Duodenal mucosa (tissue), 2 donors: ENCODE measurements around the gene PIK3AP1.

ENCODE experiments used
- H3K27ac ChIP-seq: one replicate; pipeline ENCODE4 v1.7.0; 2013; ENCODE audit warnings: low read depth, low read length
- H3K27me3 ChIP-seq, 2 donors: one replicate each; pipeline ENCODE4 v1.7.0; 2013; ENCODE audit warnings: low read length in 2 of 2, control low read depth in 1 of 2; ENCODE audit not compliant: insufficient read depth in 2 of 2, control insufficient read depth in 1 of 2
- H3K36me3 ChIP-seq, 2 donors: one replicate each; pipeline ENCODE4 v1.7.0; 2013; ENCODE audit warnings: low read length in 2 of 2, control low read depth in 1 of 2; ENCODE audit not compliant: insufficient read depth in 2 of 2, control insufficient read depth in 1 of 2
- H3K4me1 ChIP-seq, 2 donors: one replicate each; pipeline ENCODE4 v1.7.0; 2013; ENCODE audit warnings: low read length in 2 of 2, control low read depth in 1 of 2; ENCODE audit not compliant: insufficient read depth in 2 of 2, control insufficient read depth in 1 of 2
- H3K4me3 ChIP-seq, 2 donors: one replicate each; pipeline ENCODE4 v1.7.0; 2013; ENCODE audit warnings: low read length in 2 of 2, low read depth in 1 of 2
- H3K9ac ChIP-seq, 2 donors: one replicate each; pipeline ENCODE4 v1.7.0; 2013; ENCODE audit warnings: low read length in 2 of 2, low read depth in 1 of 2
- H3K9me3 ChIP-seq, 2 donors: one replicate each; pipeline ENCODE4 v1.7.0; 2013; ENCODE audit warnings: low read length in 2 of 2, control low read depth in 1 of 2; ENCODE audit not compliant: control insufficient read depth in 1 of 2

PIK3AP1 gene

GRCh38 chr10:96664563-96664962 is 55.8 kb downstream of the PIK3AP1 start:
- peaks cover 13 to 16% of the 10 kb centered on the region in 2 donors for H3K4me1 ChIP-seq
- H3K36me3 ChIP-seq: no peaks in the 10 kb centered on the region
- no peaks in the 10 kb centered on the region for H3K27me3 ChIP-seq
- H3K9me3 ChIP-seq: no peaks in the 10 kb centered on the region
- no peak overlapping the region for H3K27ac ChIP-seq
- H3K9ac ChIP-seq: no peak overlapping the region
- H3K4me3 ChIP-seq: no peak overlapping the region

DNA sequence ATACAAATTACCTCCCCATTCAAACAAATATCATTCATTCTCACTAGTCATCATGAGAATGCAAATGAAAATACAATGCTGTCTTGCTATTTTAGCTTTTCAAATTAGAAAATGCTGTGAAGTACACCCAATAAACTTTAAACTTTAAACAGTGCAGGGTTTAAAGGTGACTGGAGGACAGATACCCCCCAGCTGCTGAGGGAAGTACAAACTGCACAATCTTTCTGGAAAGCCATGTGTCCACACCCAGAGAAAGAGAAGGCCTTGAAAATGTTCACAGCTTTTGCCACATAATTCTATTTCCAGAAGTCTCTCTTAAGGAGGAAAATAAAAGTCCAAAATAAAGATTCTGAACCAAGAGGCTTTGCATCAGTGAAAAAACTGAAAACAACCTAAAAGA is 56.5 kb downstream of the PIK3AP1 start:
- Histone ChIP-seq H3K4me3 (no peak overlapping the region), H3K27ac (no peak overlapping the region), H3K36me3 (no peaks in the 10 kb centered on the region), H3K9ac (no peak overlapping the region), H3K4me1 (peaks cover 13 to 16% of the 10 kb centered on the region in 2 donors), H3K27me3 (no peaks in the 10 kb centered on the region), H3K9me3 (no peaks in the 10 kb centered on the region)

DNA sequence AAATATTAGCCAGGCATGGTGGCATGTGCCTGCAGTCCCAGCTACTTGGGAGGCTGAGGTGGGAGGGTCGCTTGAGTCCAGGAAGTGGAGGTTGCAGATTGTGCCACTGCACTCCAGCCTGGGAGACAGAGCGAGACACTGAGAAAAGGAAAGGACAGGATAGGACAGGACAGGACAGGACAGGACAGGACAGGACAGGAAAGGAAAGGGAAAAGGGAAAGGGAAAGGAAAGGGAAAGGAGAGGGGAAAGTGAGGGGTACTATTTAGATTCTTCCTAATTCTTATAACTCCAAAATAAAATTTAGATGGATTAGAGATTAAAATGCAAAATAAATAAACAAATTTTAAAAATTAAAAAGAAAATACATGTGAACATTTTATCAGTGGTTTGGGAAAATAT is 58.7 kb downstream of the PIK3AP1 start:
- Histone ChIP-seq H3K27ac (no peak overlapping the region), H3K36me3 (no peaks in the 10 kb centered on the region), H3K4me1 (peaks cover 13 to 16% of the 10 kb centered on the region in 2 donors), H3K9me3 (no peaks in the 10 kb centered on the region), H3K4me3 (no peak overlapping the region), H3K9ac (no peak overlapping the region), H3K27me3 (no peaks in the 10 kb centered on the region)

- Histone ChIP-seq H3K36me3 (no peaks in the 10 kb centered on the region), H3K9me3 (no peaks in the 10 kb centered on the region), H3K9ac (no peak overlapping the region), H3K4me3 (no peak overlapping the region), H3K27me3 (no peaks in the 10 kb centered on the region), H3K27ac (no peak overlapping the region), H3K4me1 (peaks cover 13 to 14% of the 10 kb centered on the region in 2 donors)
Observed at GRCh38 chr10:96660297-96660696, 60.0 kb downstream of the PIK3AP1 start.

DNA sequence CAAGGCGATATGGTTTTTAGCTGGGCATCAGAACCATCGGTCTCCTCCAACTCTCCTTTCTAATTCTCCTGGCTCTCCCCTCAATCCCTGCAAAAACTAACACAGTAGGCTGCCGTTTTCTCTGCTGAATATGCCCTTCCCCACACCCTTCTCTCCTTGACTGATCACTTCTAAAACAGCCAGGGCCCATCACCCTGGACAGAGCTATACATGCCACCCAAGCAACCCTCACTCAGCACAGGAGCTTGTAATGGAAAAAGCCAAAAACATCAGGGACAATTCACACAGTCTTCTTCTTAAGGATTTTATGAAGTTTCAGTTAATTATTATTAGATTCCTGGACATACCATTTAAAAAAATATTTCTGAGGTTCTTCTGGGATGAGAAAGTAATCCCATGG is 61.5 kb downstream of the PIK3AP1 start:
- H3K27me3 ChIP-seq: no peaks in the 10 kb centered on the region
- H3K27ac ChIP-seq: no peak overlapping the region
- no peaks in the 10 kb centered on the region for H3K9me3 ChIP-seq
- no peak overlapping the region for H3K4me3 ChIP-seq
- H3K36me3 ChIP-seq: no peaks in the 10 kb centered on the region
- no peak overlapping the region for H3K9ac ChIP-seq
- H3K4me1 ChIP-seq: peaks cover under 1% of the 10 kb centered on the region in 2 donors

- Histone ChIP-seq H3K4me1 (no peaks in the 10 kb centered on the region), H3K27ac (no peak overlapping the region), H3K9ac (no peak overlapping the region), H3K36me3 (no peaks in the 10 kb centered on the region), H3K9me3 (no peaks in the 10 kb centered on the region), H3K27me3 (no peaks in the 10 kb centered on the region), H3K4me3 (no peak overlapping the region)
Observed at GRCh38 chr10:96657385-96657784, 62.9 kb downstream of the PIK3AP1 start.

GRCh38 chr10:96656839-96657238 is 63.5 kb downstream of the PIK3AP1 start:
- no peak overlapping the region for H3K27ac ChIP-seq
- H3K4me1 ChIP-seq: peaks cover 0 to 1% of the 10 kb centered on the region in 2 donors
- H3K9me3 ChIP-seq: no peaks in the 10 kb centered on the region
- no peak overlapping the region for H3K4me3 ChIP-seq
- H3K27me3 ChIP-seq: no peaks in the 10 kb centered on the region
- H3K36me3 ChIP-seq: no peaks in the 10 kb centered on the region
- H3K9ac ChIP-seq: no peak overlapping the region

DNA sequence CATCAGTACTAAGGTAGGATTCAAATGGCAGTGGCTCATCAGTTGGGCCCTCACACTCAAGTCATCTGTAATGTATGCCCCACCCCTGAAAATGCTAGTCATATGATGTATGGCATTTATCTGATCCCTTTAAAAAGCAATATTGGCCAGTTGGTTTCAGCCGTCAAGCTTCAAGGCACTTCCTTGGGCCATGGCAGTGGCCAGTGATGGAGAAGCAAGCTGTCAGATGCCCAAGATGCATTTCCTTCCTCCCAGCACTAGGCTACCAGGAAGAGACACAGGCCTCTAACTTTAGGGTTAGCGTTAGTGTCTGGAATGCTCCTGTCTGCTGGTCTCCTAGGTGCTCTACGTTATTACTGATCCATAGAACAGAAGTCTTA is 64.1 kb downstream of the PIK3AP1 start:
- no peaks in the 10 kb centered on the region for H3K36me3 ChIP-seq
- no peaks in the 10 kb centered on the region for H3K9me3 ChIP-seq
- H3K27ac ChIP-seq: no peak overlapping the region
- H3K27me3 ChIP-seq: no peaks in the 10 kb centered on the region
- no peak overlapping the region for H3K4me3 ChIP-seq
- H3K4me1 ChIP-seq: peaks cover 0 to 6% of the 10 kb centered on the region in 2 donors
- no peak overlapping the region for H3K9ac ChIP-seq

DNA sequence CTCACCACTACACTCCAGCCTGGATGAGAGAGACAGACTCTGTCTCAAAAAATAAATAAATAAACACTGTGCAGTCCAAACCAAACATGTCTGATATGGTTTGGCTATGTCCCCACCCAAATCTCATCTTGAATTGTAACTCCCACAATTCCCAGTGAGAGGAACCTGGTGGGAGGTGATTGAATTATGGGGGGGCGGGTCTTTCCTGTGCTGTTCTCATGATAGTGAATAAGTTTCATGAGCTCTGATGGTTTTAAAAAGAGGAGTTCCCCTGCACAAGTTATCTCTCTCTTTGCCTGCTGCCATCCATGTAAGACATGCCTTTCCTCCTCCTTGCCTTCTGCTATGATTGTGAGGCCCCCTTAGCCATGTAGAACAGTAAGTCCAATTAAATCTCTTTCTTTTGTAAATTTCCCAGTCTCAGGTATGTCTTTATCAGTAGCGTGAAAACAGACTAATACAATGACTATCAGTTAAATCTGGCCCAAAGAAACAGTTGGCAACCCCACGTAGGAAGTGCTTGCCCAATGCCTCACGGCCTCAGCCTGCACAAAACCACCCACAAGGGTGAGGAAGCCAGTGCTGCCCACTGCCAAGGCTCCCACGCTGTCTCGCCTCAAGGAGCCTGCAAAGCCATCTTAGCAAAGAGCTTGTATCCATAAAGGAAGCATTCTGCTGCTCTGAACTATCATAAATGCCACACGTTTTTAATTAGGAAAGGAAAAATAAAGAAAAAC is 64.7 kb downstream of the PIK3AP1 start:
- Histone ChIP-seq H3K27me3 (no peaks in the 10 kb centered on the region), H3K9me3 (no peaks in the 10 kb centered on the region), H3K27ac (no peak overlapping the region), H3K9ac (no peak overlapping the region), H3K4me1 (peaks cover 0 to 6% of the 10 kb centered on the region in 2 donors), H3K36me3 (no peaks in the 10 kb centered on the region), H3K4me3 (no peak overlapping the region)

DNA sequence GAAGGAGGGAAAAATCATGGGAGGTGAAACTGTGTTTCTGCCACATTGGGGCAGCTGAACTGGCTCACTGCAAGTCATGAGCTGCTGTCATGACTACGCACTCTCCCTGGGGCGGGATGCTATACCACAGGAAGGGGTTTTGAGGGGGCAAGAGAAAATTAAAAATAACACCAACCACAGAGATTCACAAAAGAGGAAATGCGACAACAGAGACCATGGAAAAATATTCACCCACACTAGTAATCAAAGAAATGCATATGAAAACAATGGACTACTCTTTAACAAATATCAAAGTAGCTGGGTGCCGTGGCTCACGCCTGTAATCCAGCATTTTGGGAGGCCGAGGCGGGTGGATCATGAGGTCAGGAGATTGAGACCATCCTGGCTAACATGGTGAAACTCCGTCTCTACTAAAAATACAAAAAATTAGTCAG is 68.3 kb downstream of the PIK3AP1 start:
- no peak overlapping the region for H3K9ac ChIP-seq
- no peak overlapping the region for H3K27ac ChIP-seq
- H3K4me1 ChIP-seq: peaks cover 0 to 6% of the 10 kb centered on the region in 2 donors
- H3K4me3 ChIP-seq: no peak overlapping the region
- H3K36me3 ChIP-seq: peaks cover 0 to 9% of the 10 kb centered on the region in 2 donors
- no peaks in the 10 kb centered on the region for H3K9me3 ChIP-seq
- no peaks in the 10 kb centered on the region for H3K27me3 ChIP-seq
